Activated CD4-positive, alpha-beta memory T cell treated with anti-CD3 and anti-CD28 coated beads, Interleukin-2, amount 10 ng/mL, durations not matched to agents 7 days and 5 days (primary cell): ENCODE data around the gene USH2A. TPM values are rescaled to one million over a fixed set of nuclear protein-coding genes. Genes with fewer than 3 reads are reported as not detected.
"Not testable (repeated sequence)": the region's sequence is repeated elsewhere in the genome, so short reads cannot be mapped to it uniquely, and the experiment has no call there.

Source experiments
- CTCF ChIA-PET: fragments of 350-600 bp; sonication (Branson Sonifier 250); formaldehyde crosslinking; loops from one replicate; lab custom pipeline; 2021; ENCODE audit warnings: antibody characterized with exemption, inconsistent platforms; lab: Charles Lee
- POLR2A ChIA-PET: fragments of 350-600 bp; sonication (Branson Sonifier 250); formaldehyde crosslinking; loops from one replicate; lab custom pipeline; 2021; ENCODE audit warnings: antibody characterized with exemption; lab: Charles Lee
- DNase-seq: peaks from one replicate; pipeline ENCODE4 v3.0.0-alpha.2; 2020
- H3K27ac Mint-ChIP-seq: one replicate; pipeline ENCODE4 v1.8.0; 2021; ENCODE audit warnings: mild to moderate bottlenecking, mixed read lengths
- H3K27me3 Mint-ChIP-seq: one replicate; pipeline ENCODE4 v1.8.0; 2021; ENCODE audit warnings: mixed read lengths
- H3K36me3 Mint-ChIP-seq: one replicate; pipeline ENCODE4 v1.8.0; 2021; ENCODE audit warnings: low read depth, mixed read lengths
- H3K4me1 Mint-ChIP-seq: one replicate; pipeline ENCODE4 v1.8.0; 2021; ENCODE audit warnings: mixed read lengths
- H3K4me3 Mint-ChIP-seq: one replicate; pipeline ENCODE4 v1.8.0; 2021; ENCODE audit warnings: mild to moderate bottlenecking, mixed read lengths
- H3K9me3 Mint-ChIP-seq: one replicate; pipeline ENCODE4 v1.8.0; 2021; ENCODE audit warnings: mixed read lengths
- total RNA-seq, 2 experiments: library from RNA; stranded (reverse); gene quantifications; one replicate each; pipeline ENCODE4 v1.2.3, GENCODE V29; 2021

The USH2A gene
- total RNA-seq, 2 experiments from 2014 or later, result not detected

DNA sequence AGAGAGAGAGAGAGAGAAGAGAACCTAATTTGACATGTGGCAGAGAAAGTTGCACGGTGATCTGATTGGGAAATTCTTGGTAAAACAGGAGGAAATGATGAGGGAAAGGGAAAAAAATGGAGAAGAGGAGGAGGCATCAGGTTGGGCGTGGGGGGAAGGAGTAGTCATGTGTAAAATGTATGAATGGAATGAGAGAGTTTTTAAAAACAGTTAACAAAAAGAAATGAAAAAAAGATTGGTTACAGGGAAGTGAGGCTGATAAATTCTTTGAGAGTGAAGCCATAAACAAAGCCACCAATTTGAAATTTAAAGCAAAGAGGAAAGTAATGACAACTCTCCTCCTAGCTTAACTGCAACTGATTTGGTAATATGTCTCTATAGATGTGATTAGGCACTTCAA, 409.2 kb downstream of the USH2A start:
- H3K27me3 Mint-ChIP-seq, result no peaks in the 10 kb centered on the region
- POLR2A ChIA-PET, result no interaction called here
- H3K4me1 Mint-ChIP-seq, result no peaks in the 10 kb centered on the region
- DNase-seq, result no peak
- CTCF ChIA-PET, result no interaction called here
- H3K36me3 Mint-ChIP-seq, result no peaks in the 10 kb centered on the region
- no peak overlapping the region for H3K4me3 Mint-ChIP-seq
- H3K27ac Mint-ChIP-seq, result no peak overlapping the region
- peaks cover 13% of the 10 kb centered on the region for H3K9me3 Mint-ChIP-seq

- peaks cover 15% of the 10 kb centered on the region for H3K9me3 Mint-ChIP-seq
- CTCF ChIA-PET, POLR2A ChIA-PET, H3K27ac Mint-ChIP-seq, H3K36me3 Mint-ChIP-seq, DNase-seq, H3K27me3 Mint-ChIP-seq, H3K4me1 Mint-ChIP-seq, H3K4me3 Mint-ChIP-seq: not testable (repeated sequence)
These were observed 413.8 kb downstream of the USH2A start for GRCh38 chr1:216009456-216009855.

GRCh38 chr1:216005916-216006315, 417.3 kb downstream of the USH2A start:
- H3K27ac Mint-ChIP-seq, result no peak overlapping the region
- no peak for DNase-seq
- ChIA-PET POLR2A (no interaction called here), CTCF (no interaction called here)
- no peak overlapping the region for H3K4me3 Mint-ChIP-seq
- H3K9me3 Mint-ChIP-seq, result peaks cover 8% of the 10 kb centered on the region
- no peaks in the 10 kb centered on the region for H3K4me1 Mint-ChIP-seq
- H3K27me3 Mint-ChIP-seq, result no peaks in the 10 kb centered on the region
- H3K36me3 Mint-ChIP-seq, result no peaks in the 10 kb centered on the region

GRCh38 chr1:215992620-215993019, 430.6 kb downstream of the USH2A start:
- Mint-ChIP-seq H3K27ac (no peak overlapping the region), H3K27me3 (no peaks in the 10 kb centered on the region), H3K36me3 (no peaks in the 10 kb centered on the region), H3K9me3 (peaks cover 3% of the 10 kb centered on the region), H3K4me1 (no peaks in the 10 kb centered on the region), H3K4me3 (no peak overlapping the region)
- no peak for DNase-seq
- ChIA-PET POLR2A (no interaction called here), CTCF (no interaction called here)

- Mint-ChIP-seq H3K4me1 (no peaks in the 10 kb centered on the region), H3K27ac (no peak overlapping the region), H3K9me3 (peaks cover 3% of the 10 kb centered on the region), H3K27me3 (no peaks in the 10 kb centered on the region), H3K36me3 (no peaks in the 10 kb centered on the region), H3K4me3 (no peak overlapping the region)
- POLR2A ChIA-PET, result no interaction called here
- no peak for DNase-seq
- CTCF ChIA-PET, result no interaction called here
These were observed 436.0 kb downstream of the USH2A start for GRCh38 chr1:215987092-215987875.

DNA sequence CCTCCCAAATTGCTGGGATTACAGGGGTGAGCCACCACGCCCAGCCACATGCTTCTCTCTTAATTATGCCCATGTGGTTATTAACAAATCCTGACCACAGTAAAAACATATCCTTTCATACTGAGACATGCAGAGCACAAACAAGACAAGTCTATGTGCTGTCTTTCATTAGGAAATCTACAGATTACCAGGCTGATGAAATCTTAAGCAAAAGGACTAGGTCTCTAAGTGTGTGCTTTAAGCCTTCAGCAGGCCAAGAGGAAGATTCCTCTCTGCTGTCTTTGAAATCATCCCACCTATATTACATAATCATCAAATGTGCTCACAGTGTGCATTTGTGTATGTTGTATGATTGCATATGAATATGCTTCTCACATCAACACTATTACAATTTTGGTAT, 436.8 kb downstream of the USH2A start:
- no peak overlapping the region for H3K27ac Mint-ChIP-seq
- H3K36me3 Mint-ChIP-seq, result no peaks in the 10 kb centered on the region
- no peak overlapping the region for H3K4me3 Mint-ChIP-seq
- peaks cover 3% of the 10 kb centered on the region for H3K9me3 Mint-ChIP-seq
- CTCF ChIA-PET, result no interaction called here
- POLR2A ChIA-PET, result no interaction called here
- DNase-seq, result no peak
- H3K4me1 Mint-ChIP-seq, result no peaks in the 10 kb centered on the region
- H3K27me3 Mint-ChIP-seq, result no peaks in the 10 kb centered on the region

DNA sequence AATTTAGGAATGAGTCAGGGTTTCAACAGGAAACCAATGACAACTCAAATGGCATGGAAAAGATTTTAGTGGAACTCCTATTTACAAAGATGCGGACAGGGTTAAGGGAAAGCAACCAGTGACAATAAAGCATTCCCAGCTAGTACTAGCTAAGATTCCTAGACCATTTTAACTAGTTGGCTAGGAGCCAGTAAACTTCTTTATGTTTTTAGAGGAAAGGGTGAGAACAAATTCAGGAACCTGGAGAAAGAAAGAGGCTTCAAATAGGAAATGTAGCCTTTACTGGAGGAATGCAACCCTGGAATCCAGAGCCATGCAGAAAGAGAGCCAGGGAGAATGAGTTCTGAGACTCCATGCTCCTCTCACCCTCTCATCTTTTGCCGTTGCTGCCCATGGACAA, 439.6 kb downstream of the USH2A start:
- H3K27me3 Mint-ChIP-seq, result no peaks in the 10 kb centered on the region
- ChIA-PET CTCF (no interaction called here), POLR2A (no interaction called here)
- no peak overlapping the region for H3K4me3 Mint-ChIP-seq
- no peak overlapping the region for H3K27ac Mint-ChIP-seq
- H3K9me3 Mint-ChIP-seq, result peaks cover 4% of the 10 kb centered on the region
- DNase-seq, result no peak
- H3K36me3 Mint-ChIP-seq, result no peaks in the 10 kb centered on the region
- no peaks in the 10 kb centered on the region for H3K4me1 Mint-ChIP-seq

- no peaks in the 10 kb centered on the region for H3K4me1 Mint-ChIP-seq
- CTCF ChIA-PET, result no interaction called here
- H3K27me3 Mint-ChIP-seq, result no peaks in the 10 kb centered on the region
These were observed 451.3 kb downstream of the USH2A start for GRCh38 chr1:215971793-215972441.

DNA sequence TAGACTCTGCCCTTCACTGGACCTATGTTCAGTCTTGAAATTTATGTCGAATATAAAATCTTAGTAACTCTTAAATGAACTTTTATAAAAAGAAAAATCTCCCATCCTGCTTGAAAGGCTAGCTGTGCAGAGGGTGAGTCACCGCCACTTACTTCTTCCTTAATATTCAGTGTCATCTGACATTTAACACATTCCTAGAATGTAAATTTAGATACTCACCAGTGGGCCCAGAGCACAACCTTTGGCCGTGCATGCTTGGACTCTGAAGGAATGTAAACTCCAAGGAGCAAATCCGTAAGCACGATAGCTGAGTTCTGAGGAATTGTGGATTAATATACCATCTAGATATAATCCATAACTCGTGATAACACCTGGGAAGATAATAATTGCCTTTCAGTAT, 452.8 kb downstream of the USH2A start:
- ChIA-PET POLR2A (no interaction called here), CTCF (no interaction called here)
- no peaks in the 10 kb centered on the region for H3K9me3 Mint-ChIP-seq
- no peak overlapping the region for H3K27ac Mint-ChIP-seq
- no peaks in the 10 kb centered on the region for H3K4me1 Mint-ChIP-seq
- H3K27me3 Mint-ChIP-seq, result no peaks in the 10 kb centered on the region
- no peak for DNase-seq
- H3K4me3 Mint-ChIP-seq, result no peak overlapping the region
- H3K36me3 Mint-ChIP-seq, result no peaks in the 10 kb centered on the region

More at GRCh38 chr1:215971793-215972441, 451.3 kb downstream of the USH2A start:
- Mint-ChIP-seq H3K36me3 (no peaks in the 10 kb centered on the region), H3K27ac (no peak overlapping the region), H3K4me3 (no peak overlapping the region), H3K9me3 (no peaks in the 10 kb centered on the region)
- POLR2A ChIA-PET, result no interaction called here
- DNase-seq, result no peak

- no peak for DNase-seq
- no peak overlapping the region for H3K27ac Mint-ChIP-seq
- peaks cover 7% of the 10 kb centered on the region for H3K9me3 Mint-ChIP-seq
- H3K27me3 Mint-ChIP-seq, result no peaks in the 10 kb centered on the region
- H3K4me3 Mint-ChIP-seq, result no peak overlapping the region
- H3K4me1 Mint-ChIP-seq, result no peaks in the 10 kb centered on the region
- POLR2A ChIA-PET, result no interaction called here
- H3K36me3 Mint-ChIP-seq, result no peaks in the 10 kb centered on the region
- CTCF ChIA-PET, result no interaction called here
These were observed 459.6 kb downstream of the USH2A start for GRCh38 chr1:215963621-215964020.

DNA sequence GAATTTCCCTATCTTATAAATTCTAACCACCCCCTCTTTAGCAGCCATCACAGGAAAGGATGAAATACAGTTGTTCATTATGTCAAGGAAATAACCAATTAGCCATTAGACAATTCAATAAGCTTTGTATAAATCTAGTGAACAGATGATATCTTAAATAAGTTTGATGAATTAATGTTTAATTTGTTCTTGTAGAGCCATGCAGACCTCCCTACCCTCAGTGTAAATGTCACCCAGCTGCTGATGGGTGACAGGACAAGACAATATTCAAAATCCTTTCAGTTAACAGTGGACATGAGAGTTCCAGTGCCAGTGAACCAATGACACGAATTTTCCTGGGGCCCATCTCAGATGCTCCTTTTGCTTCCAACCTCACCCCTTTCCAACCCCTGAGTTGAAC, 460.2 kb downstream of the USH2A start:
- H3K27me3 Mint-ChIP-seq, result no peaks in the 10 kb centered on the region
- ChIA-PET CTCF (interaction anchor here (0.5 kb wide), 1 partner anchor 10 kb away, joined by 6 read pairs; no protein-coding TSS in a partner anchor), POLR2A (no interaction called here)
- no peak overlapping the region for H3K4me3 Mint-ChIP-seq
- H3K27ac Mint-ChIP-seq, result no peak overlapping the region
- no peaks in the 10 kb centered on the region for H3K4me1 Mint-ChIP-seq
- H3K36me3 Mint-ChIP-seq, result no peaks in the 10 kb centered on the region
- no peak for DNase-seq
- H3K9me3 Mint-ChIP-seq, result peaks cover 7% of the 10 kb centered on the region

DNA sequence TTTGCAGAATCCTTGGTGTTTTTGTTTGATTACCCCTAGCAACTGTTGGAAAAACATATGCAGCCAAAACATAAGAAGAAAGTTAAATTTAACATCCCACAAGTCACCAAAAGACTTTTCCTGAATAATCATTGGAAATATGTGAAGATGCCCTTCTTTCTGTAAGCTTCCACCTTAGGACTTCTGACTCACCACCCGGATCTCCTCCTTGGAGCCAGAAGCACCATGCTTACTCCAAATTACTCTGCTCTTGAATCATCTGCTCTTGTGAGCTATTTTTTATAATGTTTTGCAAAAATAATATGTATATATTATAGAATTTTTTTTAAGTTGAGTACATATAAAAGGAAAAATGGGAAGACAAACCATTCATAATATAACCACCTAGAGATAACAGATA, 464.4 kb downstream of the USH2A start:
- no peaks in the 10 kb centered on the region for H3K36me3 Mint-ChIP-seq
- H3K9me3 Mint-ChIP-seq, result peaks cover 8% of the 10 kb centered on the region

DNA sequence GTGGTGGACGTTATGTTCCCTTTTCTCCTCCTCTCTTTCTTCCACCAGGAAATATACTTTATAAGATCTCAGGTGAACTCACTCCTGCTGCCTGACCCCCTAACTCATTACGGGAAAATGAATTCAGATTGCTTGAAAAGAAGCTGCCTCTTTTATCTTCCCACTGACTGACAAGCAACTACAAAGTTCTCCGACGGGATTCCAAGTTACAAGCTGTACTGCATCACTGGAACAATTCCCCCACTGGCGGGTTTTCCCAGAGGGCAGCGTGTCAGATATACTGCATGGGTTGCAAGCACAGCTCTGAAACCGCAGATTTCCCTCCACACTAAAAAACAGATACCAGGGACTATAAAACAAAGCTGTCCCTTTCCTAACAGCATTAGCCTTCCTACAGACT, 465.6 kb downstream of the USH2A start:
- H3K27ac Mint-ChIP-seq, result no peak overlapping the region
- no peak for DNase-seq
- no peaks in the 10 kb centered on the region for H3K4me1 Mint-ChIP-seq
- POLR2A ChIA-PET, result no interaction called here
- no peak overlapping the region for H3K4me3 Mint-ChIP-seq
- CTCF ChIA-PET, result no interaction called here
- H3K9me3 Mint-ChIP-seq, result peaks cover 2% of the 10 kb centered on the region
- no peaks in the 10 kb centered on the region for H3K36me3 Mint-ChIP-seq
- no peaks in the 10 kb centered on the region for H3K27me3 Mint-ChIP-seq

More for the DNA sequence above, 464.4 kb downstream of the USH2A start:
- Mint-ChIP-seq H3K27me3 (no peaks in the 10 kb centered on the region), H3K27ac (no peak overlapping the region), H3K4me3 (no peak overlapping the region), H3K4me1 (no peaks in the 10 kb centered on the region)
- ChIA-PET CTCF (no interaction called here), POLR2A (no interaction called here)
- DNase-seq, result no peak

DNA sequence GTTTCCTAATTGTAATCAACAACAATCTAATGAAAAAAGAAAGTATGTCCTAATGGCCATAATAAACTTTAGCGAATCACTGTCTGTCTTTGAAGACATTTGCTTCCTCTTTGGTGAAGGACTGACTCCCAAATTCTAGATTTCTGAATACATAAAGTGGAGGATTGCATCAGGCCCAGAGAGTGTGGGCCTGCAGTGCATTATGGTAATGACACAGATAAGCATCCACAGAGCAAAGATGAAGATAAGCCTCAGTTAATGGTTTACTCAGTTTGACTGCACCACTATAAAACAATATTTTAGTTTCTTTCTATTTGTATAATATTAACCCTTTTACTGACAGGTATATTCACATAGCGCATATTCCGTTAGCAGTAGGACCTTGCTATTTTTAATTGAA, 490.7 kb downstream of the USH2A start:
- Mint-ChIP-seq H3K36me3 (no peaks in the 10 kb centered on the region), H3K4me3 (no peak overlapping the region), H3K4me1 (no peaks in the 10 kb centered on the region), H3K9me3 (peaks cover under 1% of the 10 kb centered on the region), H3K27me3 (no peaks in the 10 kb centered on the region), H3K27ac (no peak overlapping the region)
- ChIA-PET POLR2A (no interaction called here), CTCF (no interaction called here)
- DNase-seq, result no peak
